Tibial nerve (tissue), 4 donors: ENCODE data around the gene LAMB1. TPM values are rescaled to one million over a fixed set of nuclear protein-coding genes. Genes with fewer than 3 reads are reported as not detected.
A peak's percentile ranks its signal among the peaks of the same experiment; 100 is the strongest.

Experiments used
- DNase-seq, 2 donors: peaks; one replicate each; pipeline ENCODE4 v3.0.0-alpha.2; 2019; ENCODE audit warnings: low spot score in 2 of 2
- H3K27ac ChIP-seq, 4 donors: fragments of 200-600 bp; sonication (generic) in 3 of 4; one replicate each; pipeline ENCODE4 v1.5.1; 2017 to 2019; ENCODE audit warnings: mild to moderate bottlenecking in 1 of 4
- H3K27me3 ChIP-seq, 2 donors: fragments of 200-600 bp; sonication (generic) in 1 of 2; one replicate each; pipeline versions ENCODE4 v1.5.1 to v1.6.0; 2017 to 2019
- H3K36me3 ChIP-seq, 3 donors: fragments of 200-600 bp; sonication (generic); one replicate each; pipeline ENCODE4 v1.5.1; 2018 to 2019
- H3K4me1 ChIP-seq, 4 donors: fragments of 200-600 bp; sonication (generic) in 3 of 4; one replicate each; pipeline ENCODE4 v1.5.1; 2017 to 2019
- H3K4me3 ChIP-seq, 4 donors: fragments of 200-600 bp; sonication (generic) in 3 of 4; one replicate each; pipeline ENCODE4 v1.5.1; 2017 to 2019; ENCODE audit warnings: mild to moderate bottlenecking in 1 of 4, moderate library complexity in 1 of 4
- H3K9me3 ChIP-seq, 4 donors: fragments of 200-600 bp; sonication (generic) in 3 of 4; one replicate each; pipeline ENCODE4 v1.5.1; 2017 to 2019
- EP300 ChIP-seq, 2 donors: sonication (generic); formaldehyde crosslinking; IDR thresholded peaks; one replicate each; pipeline ENCODE4 v1.6.1; 2017; ENCODE audit warnings: antibody characterized with exemption in 2 of 2, mild to moderate bottlenecking in 1 of 2
- POLR2A ChIP-seq, 2 donors: fragments of 450-650 bp; IDR thresholded peaks; one replicate each; pipeline ENCODE4 v1.6.1; 2017; ENCODE audit warnings: antibody characterized with exemption in 2 of 2, mild to moderate bottlenecking in 2 of 2, moderate library complexity in 2 of 2
- WGBS, 2 donors: methylation state at CpG; one replicate each; pipeline ENCODE4 v1.1.5; 2018; 5-methylcytosine and 5-hydroxymethylcytosine counted together
- total RNA-seq, 4 donors: library from RNA; depleted of rRNA; stranded (reverse); fragments of >200 nt; gene quantifications; one replicate each; pipeline ENCODE4 v1.1.0, GENCODE V29; 2016
- TF ChIP-seq, protein P1 (sequence below), 5 experiments: fragments of 200-600 bp in 3 of 5; fragments of 450-650 bp in 2 of 5; sonication (generic) in 3 of 5; IDR thresholded peaks; one replicate each; pipeline ENCODE4 v1.5.1; 2016 to 2019; ENCODE audit warnings: antibody characterized with exemption in 5 of 5, mild to moderate bottlenecking in 3 of 5, moderate library complexity in 2 of 5

Gene LAMB1
- total RNA-seq, 4 donors from 2014 or later, result 232 to 563 (median 357) TPM

DNA sequence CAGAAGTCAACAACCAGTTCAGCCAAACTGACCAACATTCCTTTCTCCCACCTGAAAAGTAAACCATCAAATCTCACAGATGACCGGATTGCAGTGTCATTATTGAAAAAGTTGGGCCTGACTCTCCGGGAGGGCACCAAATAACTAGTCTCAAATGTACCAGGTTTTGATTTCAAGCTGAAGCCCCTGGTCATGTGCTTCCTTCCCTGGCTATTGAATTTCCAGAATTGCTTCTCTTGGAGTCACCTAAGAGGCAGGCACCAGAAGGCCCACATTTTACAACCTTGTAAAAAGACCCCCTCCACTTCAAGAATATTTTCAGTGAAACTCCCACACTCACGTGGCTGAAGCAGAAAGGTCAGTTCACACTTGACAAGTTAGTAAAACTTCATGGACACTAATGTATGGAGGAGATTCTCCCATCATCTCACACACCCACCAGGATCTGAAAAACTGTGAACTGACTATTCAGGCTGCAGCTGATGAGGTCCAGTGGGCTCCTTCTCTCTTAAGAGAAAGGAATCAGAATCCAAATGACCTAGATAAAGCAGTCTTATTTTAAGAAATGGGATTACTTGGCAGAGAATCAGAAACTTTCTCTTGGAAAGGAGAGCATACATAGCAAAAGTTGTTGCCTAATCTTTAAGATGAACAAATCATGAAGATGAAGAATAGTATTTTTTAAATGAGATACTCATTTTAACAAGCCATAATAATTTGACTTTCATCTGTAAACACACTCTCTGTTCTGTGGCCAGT is 58.4 kb downstream of the LAMB1 start:
- peaks cover 0 to 60% (median 0%) of the 10 kb centered on the region in 3 donors for H3K36me3 ChIP-seq

DNA sequence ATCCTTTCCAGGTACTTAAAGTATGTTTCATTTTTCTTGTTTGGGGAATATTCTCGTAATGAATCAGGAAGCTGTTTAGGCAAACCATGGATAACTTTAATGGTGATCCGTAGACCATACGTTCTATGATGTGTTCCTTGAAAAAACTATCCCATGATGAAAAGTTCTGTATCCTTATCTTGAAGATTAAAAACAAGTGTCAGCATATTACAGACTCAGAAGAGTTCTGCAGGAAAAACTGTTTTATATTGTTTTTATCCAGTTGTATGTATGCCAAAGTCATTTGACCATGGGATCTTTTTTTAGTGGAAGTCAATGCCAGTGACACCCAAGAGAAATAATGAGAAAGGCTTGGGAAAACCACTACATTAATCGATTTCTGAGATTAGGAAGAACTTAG is 59.9 kb downstream of the LAMB1 start:
- WGBS, 2 donors, result 89 to 95% methylated on average over 4 of the region's 4 CpGs
- Histone ChIP-seq H3K9me3 (no peaks in the 10 kb centered on the region), H3K36me3 (peaks cover 0 to 63% (median 0%) of the 10 kb centered on the region in 3 donors), H3K4me3 (no peak overlapping the region), H3K4me1 (peaks cover 0 to 67% (median 36%) of the 10 kb centered on the region in 4 donors), H3K27me3 (no peaks in the 10 kb centered on the region), H3K27ac (peak overlapping the region in 1 of 4 donors; percentile 91)
- TF ChIP-seq POLR2A (IDR thresholded peaks at IDR 0.05) (no peak), EP300 (IDR thresholded peaks at IDR 0.05) (no peak)
- TF ChIP-seq, protein P1, sequence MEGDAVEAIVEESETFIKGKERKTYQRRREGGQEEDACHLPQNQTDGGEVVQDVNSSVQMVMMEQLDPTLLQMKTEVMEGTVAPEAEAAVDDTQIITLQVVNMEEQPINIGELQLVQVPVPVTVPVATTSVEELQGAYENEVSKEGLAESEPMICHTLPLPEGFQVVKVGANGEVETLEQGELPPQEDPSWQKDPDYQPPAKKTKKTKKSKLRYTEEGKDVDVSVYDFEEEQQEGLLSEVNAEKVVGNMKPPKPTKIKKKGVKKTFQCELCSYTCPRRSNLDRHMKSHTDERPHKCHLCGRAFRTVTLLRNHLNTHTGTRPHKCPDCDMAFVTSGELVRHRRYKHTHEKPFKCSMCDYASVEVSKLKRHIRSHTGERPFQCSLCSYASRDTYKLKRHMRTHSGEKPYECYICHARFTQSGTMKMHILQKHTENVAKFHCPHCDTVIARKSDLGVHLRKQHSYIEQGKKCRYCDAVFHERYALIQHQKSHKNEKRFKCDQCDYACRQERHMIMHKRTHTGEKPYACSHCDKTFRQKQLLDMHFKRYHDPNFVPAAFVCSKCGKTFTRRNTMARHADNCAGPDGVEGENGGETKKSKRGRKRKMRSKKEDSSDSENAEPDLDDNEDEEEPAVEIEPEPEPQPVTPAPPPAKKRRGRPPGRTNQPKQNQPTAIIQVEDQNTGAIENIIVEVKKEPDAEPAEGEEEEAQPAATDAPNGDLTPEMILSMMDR (IDR thresholded peaks at IDR 0.05), result no peak
- no peak for DNase-seq

More for the DNA sequence above, 58.4 kb downstream of the LAMB1 start:
- Histone ChIP-seq H3K4me3 (no peak overlapping the region), H3K9me3 (no peaks in the 10 kb centered on the region), H3K4me1 (peaks cover 0 to 67% (median 40%) of the 10 kb centered on the region in 4 donors), H3K27ac (peak overlapping the region; percentile 28 to 91 (median 64)), H3K27me3 (no peaks in the 10 kb centered on the region)
- 67 to 86% methylated on average over 3 of the region's 3 CpGs for WGBS, 2 donors
- TF ChIP-seq EP300 (IDR thresholded peaks at IDR 0.05) (no peak), POLR2A (IDR thresholded peaks at IDR 0.05) (no peak)
- TF ChIP-seq, protein P1 (IDR thresholded peaks at IDR 0.05), result no peak
- DNase-seq, result no peak

DNA sequence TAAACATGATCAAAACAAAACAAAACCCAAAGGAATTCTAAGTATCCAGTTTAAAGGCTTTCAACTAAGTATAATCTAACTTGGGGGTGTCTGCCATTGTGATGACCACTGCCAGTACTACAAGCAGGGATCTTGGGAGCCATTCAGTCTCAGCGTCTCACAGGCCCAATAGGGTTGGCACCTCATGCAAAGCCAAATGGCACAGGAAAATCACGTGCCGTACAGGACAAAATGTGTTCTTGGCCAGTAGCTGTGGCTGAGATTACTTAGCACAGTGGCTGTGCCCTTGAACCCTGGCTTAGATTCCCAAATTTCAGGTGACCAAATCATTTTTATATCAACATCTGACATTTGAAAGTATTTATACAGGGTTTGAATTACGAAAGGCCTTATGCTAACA is 62.0 kb downstream of the LAMB1 start:
- Histone ChIP-seq H3K4me1 (peaks cover 0 to 58% (median 30%) of the 10 kb centered on the region in 4 donors), H3K27ac (peak overlapping the region in 2 of 4 donors; percentile 80 to 82), H3K9me3 (no peaks in the 10 kb centered on the region)

DNA sequence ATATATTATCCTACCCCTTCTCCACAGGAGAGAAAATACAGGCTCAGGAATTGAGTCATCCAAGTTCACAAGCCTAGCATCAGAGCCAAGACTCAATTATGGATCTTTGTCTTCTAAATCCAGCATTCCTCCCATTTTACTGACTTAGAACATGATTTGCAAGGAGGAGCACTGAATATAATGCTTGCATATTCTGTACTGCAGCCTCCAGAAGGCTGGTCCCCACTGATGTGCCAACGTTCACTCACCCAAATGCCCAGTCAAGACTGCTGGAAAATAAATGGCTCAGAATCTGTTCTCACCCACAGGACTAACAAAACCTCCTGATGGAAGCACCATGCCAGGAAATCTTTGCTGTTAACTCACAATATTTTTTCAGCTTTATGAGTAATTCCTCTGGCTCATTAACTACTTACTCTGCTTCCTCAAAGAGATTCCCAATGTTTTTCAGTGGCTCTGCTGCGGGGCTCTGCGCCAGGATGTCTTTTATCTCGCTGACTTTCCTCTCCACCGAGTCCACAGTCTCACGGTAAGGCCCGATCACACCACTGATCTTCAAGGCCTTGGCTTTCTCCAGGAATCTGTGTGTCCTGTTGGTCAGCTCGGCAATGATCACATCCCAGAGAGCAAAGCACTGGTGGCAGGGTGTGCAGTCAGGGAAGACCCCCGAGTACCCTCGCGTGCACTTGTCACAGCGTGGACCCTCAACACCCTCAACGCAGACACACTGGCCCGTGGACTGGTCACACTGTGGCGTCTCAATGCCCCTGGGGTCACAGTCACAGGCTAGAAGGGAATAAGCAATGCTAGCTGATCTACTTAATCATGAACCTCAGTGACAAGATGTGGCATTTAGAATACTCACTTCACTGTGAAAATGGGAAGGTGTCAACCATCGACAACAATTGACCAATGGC is 63.1 kb downstream of the LAMB1 start:
- H3K4me1 ChIP-seq, result peaks cover 0 to 49% (median 23%) of the 10 kb centered on the region in 4 donors
- DNase-seq, result peak in 1 of 2 donors; percentile 44
- peaks cover 0 to 55% (median 0%) of the 10 kb centered on the region in 3 donors for H3K36me3 ChIP-seq
- H3K9me3 ChIP-seq, result no peaks in the 10 kb centered on the region
- no peak for TF ChIP-seq POLR2A (IDR thresholded peaks at IDR 0.05)
- TF ChIP-seq EP300 (IDR thresholded peaks at IDR 0.05), result peak in 1 of 2 donors; percentile 40
- no peak overlapping the region for H3K4me3 ChIP-seq
- peak overlapping the region in 3 of 4 donors; percentile 21 to 82 (median 80) for H3K27ac ChIP-seq
- no peaks in the 10 kb centered on the region for H3K27me3 ChIP-seq
- 65 to 70% methylated on average over 14 to 16 of the region's 16 CpGs for WGBS, 2 donors

More for the DNA sequence above, 62.0 kb downstream of the LAMB1 start:
- TF ChIP-seq POLR2A (IDR thresholded peaks at IDR 0.05) (no peak), EP300 (IDR thresholded peaks at IDR 0.05) (no peak)
- TF ChIP-seq, protein P1 (IDR thresholded peaks at IDR 0.05), result no peak
- Histone ChIP-seq H3K36me3 (peaks cover 0 to 59% (median 0%) of the 10 kb centered on the region in 3 donors), H3K27me3 (no peaks in the 10 kb centered on the region), H3K4me3 (no peak overlapping the region)
- WGBS, 2 donors, result 92 to 93% methylated on average over 4 of the region's 4 CpGs
- no peak for DNase-seq

DNA sequence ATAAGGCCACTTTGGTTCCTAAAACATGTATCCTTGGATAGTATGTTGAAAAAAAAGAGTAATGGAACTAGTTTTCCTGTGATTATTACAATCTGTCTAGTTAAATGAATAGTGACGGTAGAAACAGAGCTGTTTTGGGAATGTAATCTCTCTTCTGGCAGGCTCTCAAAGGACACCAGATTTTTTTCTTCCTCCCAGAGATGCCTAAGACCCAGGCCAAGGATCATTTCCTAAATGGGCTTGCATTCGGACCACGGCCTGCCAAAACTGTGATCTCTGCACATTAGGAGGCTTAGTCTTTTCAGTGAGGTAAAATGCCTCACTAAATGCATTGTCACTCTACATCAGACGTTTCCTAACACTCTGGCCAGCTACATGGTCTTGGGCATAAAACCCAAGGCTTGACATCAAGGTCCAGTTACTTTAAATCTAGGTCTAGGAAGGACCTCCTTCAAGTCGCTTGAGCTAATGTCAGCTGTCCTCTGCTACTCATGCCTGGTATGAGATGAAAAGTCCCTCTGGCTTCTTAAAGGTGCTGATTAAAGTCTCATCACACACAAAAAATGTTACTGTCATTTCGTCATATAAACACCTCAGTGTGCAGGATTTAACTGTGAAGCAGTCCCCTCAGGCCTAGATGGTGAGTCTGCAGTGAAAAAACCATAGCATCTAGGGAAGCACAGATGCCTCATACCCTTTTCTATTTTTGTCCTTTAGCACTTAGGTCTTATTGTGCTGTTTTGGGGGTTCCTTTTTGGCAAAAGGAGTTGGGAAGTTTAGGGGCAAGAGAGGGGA is 64.3 kb downstream of the LAMB1 start:
- 36 to 40% methylated on average over 6 of the region's 6 CpGs for WGBS, 2 donors
- H3K27me3 ChIP-seq, result no peaks in the 10 kb centered on the region
- H3K9me3 ChIP-seq, result no peaks in the 10 kb centered on the region
- no peak overlapping the region for H3K4me3 ChIP-seq
- peaks cover 0 to 57% (median 30%) of the 10 kb centered on the region in 4 donors for H3K4me1 ChIP-seq
- peak overlapping the region; percentile 21 to 82 (median 58) for H3K27ac ChIP-seq
- no peak for DNase-seq
- peaks cover 0 to 43% (median 3%) of the 10 kb centered on the region in 3 donors for H3K36me3 ChIP-seq
- TF ChIP-seq, protein P1 (IDR thresholded peaks at IDR 0.05), result no peak
- no peak for TF ChIP-seq POLR2A (IDR thresholded peaks at IDR 0.05)
- peak in 1 of 2 donors; percentile 38 for TF ChIP-seq EP300 (IDR thresholded peaks at IDR 0.05)
